Mesendoderm (in vitro differentiated cells): ENCODE measurements around the gene STAC3.
"Not testable (repeated sequence)": the region's sequence is repeated elsewhere in the genome, so short reads cannot be mapped to it uniquely, and the experiment has no call there.

Source experiments
- DNase-seq: peaks from one replicate; pipeline ENCODE4 v3.0.0; 2013
- H2AK5ac ChIP-seq: 2 replicates; pipeline ENCODE4 v1.6.1; 2013; ENCODE audit warnings: low read length, inconsistent platforms
- H2BK120ac ChIP-seq: 2 replicates; pipeline ENCODE4 v1.6.1; 2013; ENCODE audit warnings: low read depth, mild to moderate bottlenecking, low read length, moderate library complexity, mixed read lengths
- H2BK15ac ChIP-seq: replicated peaks from 2 replicates; pipeline ENCODE4 v1.6.1; 2013; ENCODE audit warnings: low read depth, mild to moderate bottlenecking, moderate library complexity
- H2BK5ac ChIP-seq: 2 replicates; pipeline ENCODE4 v1.6.1; 2013; ENCODE audit warnings: low read length, inconsistent platforms
- H3K18ac ChIP-seq: 2 replicates; pipeline ENCODE4 v1.6.1; 2013; ENCODE audit warnings: mild to moderate bottlenecking, low read length, mixed read lengths
- H3K23ac ChIP-seq: one replicate; pipeline ENCODE4 v1.6.1; 2013; ENCODE audit warnings: low read length
- H3K27ac ChIP-seq: 2 replicates; pipeline ENCODE4 v1.5.1; 2013; ENCODE audit warnings: low read depth, mild to moderate bottlenecking, inconsistent platforms, low read length, moderate library complexity
- H3K27me3 ChIP-seq: 2 replicates; pipeline ENCODE4 v1.6.1; 2013; ENCODE audit warnings: low read length, control low read depth, mild to moderate bottlenecking, inconsistent platforms; ENCODE audit not compliant: insufficient read depth, poor library complexity
- H3K36me3 ChIP-seq: 2 replicates; pipeline ENCODE4 v1.6.1; 2013; ENCODE audit warnings: low read length, inconsistent platforms; ENCODE audit not compliant: control insufficient read depth, insufficient read depth
- H3K4ac ChIP-seq: one replicate; pipeline ENCODE4 v1.6.1; 2013; ENCODE audit warnings: low read depth, mild to moderate bottlenecking, low read length, moderate library complexity
- H3K4me1 ChIP-seq: 2 replicates; pipeline ENCODE4 v1.6.1; 2013; ENCODE audit warnings: low read depth, low read length, inconsistent platforms; ENCODE audit not compliant: control insufficient read depth
- H3K4me2 ChIP-seq: 2 replicates; pipeline ENCODE4 v1.6.1; 2013; ENCODE audit warnings: low read length
- H3K4me3 ChIP-seq: 2 replicates; pipeline ENCODE4 v1.5.1; 2013; ENCODE audit warnings: mild to moderate bottlenecking, low read length
- H3K56ac ChIP-seq: one replicate; pipeline ENCODE4 v1.6.1; 2013; ENCODE audit warnings: low read length
- H3K79me1 ChIP-seq: 2 replicates; pipeline ENCODE4 v1.6.1; 2013; ENCODE audit warnings: low read length, inconsistent platforms
- H3K79me2 ChIP-seq: 2 replicates; pipeline ENCODE4 v1.6.1; 2013; ENCODE audit warnings: mild to moderate bottlenecking, low read length; ENCODE audit not compliant: control insufficient read depth, insufficient read depth
- H3K9ac ChIP-seq: 2 replicates; pipeline ENCODE4 v1.6.1; 2013; ENCODE audit warnings: low read length, inconsistent platforms
- H4K5ac ChIP-seq: one replicate; pipeline ENCODE4 v1.6.1; 2013; ENCODE audit warnings: low read length
- H4K8ac ChIP-seq: one replicate; pipeline ENCODE4 v1.6.1; 2013; ENCODE audit warnings: low read depth, mild to moderate bottlenecking, control low read depth, low read length, moderate library complexity
- WGBS: extraction: QIAGEN DNeasy Blood & Tissue Kit; methylation state at CpG from one replicate; pipeline ENCODE4 v1.1.7; 2013; ENCODE audit warnings: low lambda C conversion rate, missing lambda C conversion rate; ENCODE audit not compliant: insufficient coverage; ENCODE audit errors: extremely low coverage; 5-methylcytosine and 5-hydroxymethylcytosine counted together

The STAC3 gene

DNA sequence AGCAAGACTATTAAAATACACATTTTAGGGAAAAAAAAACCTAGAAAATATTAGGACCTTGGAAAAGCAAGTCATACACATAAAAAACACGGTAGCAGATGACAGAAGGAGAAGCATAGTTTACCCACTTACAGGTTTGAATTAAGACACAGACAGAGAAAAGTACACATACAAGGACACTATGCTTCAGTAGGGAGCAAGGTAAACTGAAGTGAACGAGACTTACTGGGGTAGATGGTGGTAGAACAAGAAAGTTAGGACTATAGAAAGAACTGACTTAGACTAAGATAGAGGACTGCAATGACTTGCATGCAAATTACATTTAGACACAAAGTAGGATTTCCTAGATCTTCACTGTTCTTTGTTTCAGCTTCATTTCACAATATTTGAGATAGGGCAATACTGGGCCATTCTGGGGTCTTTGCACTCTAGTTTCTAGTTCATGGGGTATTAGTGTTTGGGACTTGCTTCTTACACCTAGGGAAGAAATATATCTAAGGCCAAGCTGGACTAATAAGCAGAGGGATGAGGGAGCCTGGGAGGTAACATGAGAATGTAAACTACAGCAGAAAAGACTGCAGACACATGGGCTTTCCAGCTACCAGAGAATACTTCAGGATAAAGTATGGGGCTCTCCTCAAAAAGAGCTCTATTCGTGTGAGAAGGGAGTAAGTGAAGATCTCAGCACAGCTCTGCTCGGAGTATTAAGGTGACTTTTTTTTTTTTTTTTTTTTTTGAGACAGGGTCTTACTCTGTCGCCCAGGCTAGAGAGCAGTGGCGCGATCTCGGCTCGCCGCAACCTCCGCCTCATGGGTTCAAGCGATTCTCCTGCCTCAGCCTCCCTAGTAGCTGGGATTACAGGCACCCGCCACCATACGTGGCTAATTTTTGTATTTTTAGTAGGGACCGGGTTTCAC, 27.7 kb upstream of the STAC3 start:
- no peak overlapping the region for H3K4ac ChIP-seq

DNA sequence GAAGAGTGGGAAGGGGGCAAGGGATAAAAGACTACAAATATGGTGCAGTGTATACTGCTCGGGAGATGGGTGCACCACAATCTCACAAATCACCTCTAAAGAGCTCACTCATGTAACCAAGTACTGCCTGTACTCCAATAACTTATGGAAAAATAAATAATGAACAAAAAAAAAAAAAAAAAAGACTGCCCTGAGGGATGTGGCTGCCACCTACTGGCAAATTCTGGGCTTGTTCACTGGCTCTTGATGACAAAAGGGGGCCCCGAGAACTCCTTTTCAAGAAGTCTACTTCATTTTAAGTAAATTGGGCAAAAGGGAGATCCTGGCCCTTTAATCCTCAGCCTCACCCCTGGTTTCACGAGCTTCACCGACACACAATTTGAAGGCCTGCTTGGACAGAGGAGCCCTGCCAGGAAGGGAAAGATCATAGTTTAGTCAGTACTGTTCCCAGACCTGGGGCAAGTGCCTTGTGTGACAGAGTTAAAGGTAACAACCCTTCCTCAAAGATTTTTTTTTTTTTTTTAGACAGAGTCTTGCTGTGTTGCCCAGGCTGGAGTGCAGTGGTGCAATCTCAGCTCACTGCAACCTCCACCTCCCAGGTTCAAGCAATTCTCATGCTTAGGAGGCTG, 26.1 kb upstream of the STAC3 start:
- no peaks in the 10 kb centered on the region for H3K79me2 ChIP-seq
- no peak overlapping the region for H3K4me2 ChIP-seq
- no peak overlapping the region for H3K9ac ChIP-seq
- H3K79me1 ChIP-seq: no peaks in the 10 kb centered on the region
- H3K56ac ChIP-seq: no peak overlapping the region
- WGBS: no CpG with 5 or more reads among the region's 4 CpGs
- H4K5ac ChIP-seq: no peak overlapping the region
- H3K27ac ChIP-seq: no peak overlapping the region
- no peak overlapping the region for H3K23ac ChIP-seq
- no peak overlapping the region for H2AK5ac ChIP-seq
- H2BK120ac ChIP-seq: no peak overlapping the region
- H2BK5ac ChIP-seq: no peak overlapping the region
- no peak overlapping the region for H3K4ac ChIP-seq
- DNase-seq: peak; percentile 58
- no peaks in the 10 kb centered on the region for H3K27me3 ChIP-seq
- H3K18ac ChIP-seq: no peak overlapping the region
- H2BK15ac ChIP-seq: no peak overlapping the region
- H3K36me3 ChIP-seq: no peaks in the 10 kb centered on the region
- no peak overlapping the region for H3K4me3 ChIP-seq
- H4K8ac ChIP-seq: no peak overlapping the region
- H3K4me1 ChIP-seq: peaks cover 6% of the 10 kb centered on the region

More for the DNA sequence above, 27.7 kb upstream of the STAC3 start:
- no peak overlapping the region for H2BK15ac ChIP-seq
- no peak overlapping the region for H2BK120ac ChIP-seq
- H3K36me3 ChIP-seq: no peaks in the 10 kb centered on the region
- no peak overlapping the region for H3K9ac ChIP-seq
- no peak overlapping the region for H4K8ac ChIP-seq
- no peak overlapping the region for H3K4me2 ChIP-seq
- H2BK5ac ChIP-seq: no peak overlapping the region
- no peaks in the 10 kb centered on the region for H3K79me2 ChIP-seq
- H3K27ac ChIP-seq: no peak overlapping the region
- no peak overlapping the region for H3K23ac ChIP-seq
- no peak overlapping the region for H3K4me3 ChIP-seq
- H3K27me3 ChIP-seq: no peaks in the 10 kb centered on the region
- no peaks in the 10 kb centered on the region for H3K4me1 ChIP-seq
- H3K18ac ChIP-seq: no peak overlapping the region
- WGBS: no CpG with 5 or more reads among the region's 15 CpGs
- no peaks in the 10 kb centered on the region for H3K79me1 ChIP-seq
- H3K56ac ChIP-seq: no peak overlapping the region
- no peak for DNase-seq
- H4K5ac ChIP-seq: no peak overlapping the region
- no peak overlapping the region for H2AK5ac ChIP-seq

DNA sequence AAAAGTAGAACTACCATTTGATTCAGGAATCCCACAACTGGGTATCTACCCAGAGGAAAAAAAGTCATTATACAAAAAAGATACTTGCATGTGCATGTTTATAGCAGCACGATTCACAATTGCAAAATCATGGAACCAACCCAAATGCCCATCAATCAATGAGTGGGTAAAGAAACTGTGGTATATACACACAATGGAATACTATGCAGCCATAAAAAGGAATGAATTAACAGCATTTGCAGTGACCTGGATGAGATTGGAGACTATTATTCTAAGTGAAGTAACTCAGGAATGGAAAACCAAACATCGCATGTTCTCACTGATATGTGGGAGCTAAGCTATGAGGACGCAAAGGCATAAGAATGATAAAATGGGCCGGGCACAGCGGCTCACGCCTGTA, 25.2 kb upstream of the STAC3 start:
- not testable (repeated sequence) for H3K4me2 ChIP-seq, H3K18ac ChIP-seq, H4K8ac ChIP-seq, H3K23ac ChIP-seq, DNase-seq, H3K56ac ChIP-seq, H3K27me3 ChIP-seq, H3K36me3 ChIP-seq, H3K27ac ChIP-seq, H3K79me1 ChIP-seq, H2BK15ac ChIP-seq, H4K5ac ChIP-seq, H3K79me2 ChIP-seq, H3K4ac ChIP-seq, H2BK5ac ChIP-seq, H3K9ac ChIP-seq, H2AK5ac ChIP-seq, H2BK120ac ChIP-seq, H3K4me3 ChIP-seq
- WGBS: no CpG with 5 or more reads among the region's 6 CpGs
- peaks cover 11% of the 10 kb centered on the region for H3K4me1 ChIP-seq

DNA sequence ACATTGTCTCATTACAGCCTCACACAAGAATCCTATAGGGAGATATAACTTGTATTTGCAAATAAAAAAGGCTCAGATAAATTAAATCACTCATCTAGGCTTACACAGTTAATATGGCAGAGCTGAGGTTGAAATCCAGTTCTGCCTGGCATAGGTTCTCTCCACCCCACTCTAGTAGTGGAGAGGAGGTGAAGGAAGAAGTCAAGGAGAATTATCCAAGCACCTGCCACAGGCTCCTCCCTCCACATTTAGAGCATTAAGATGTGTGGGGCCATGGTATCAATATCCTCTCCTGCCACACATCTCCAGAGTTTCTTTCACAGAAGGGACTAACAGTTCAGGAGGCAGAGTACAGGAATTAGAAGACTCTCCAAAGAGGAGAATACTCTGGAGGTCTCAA, 22.5 kb upstream of the STAC3 start:
- Histone ChIP-seq H3K18ac (no peak overlapping the region), H3K56ac (no peak overlapping the region), H2BK120ac (no peak overlapping the region), H3K4me1 (peaks cover 12% of the 10 kb centered on the region), H3K36me3 (peaks cover 2% of the 10 kb centered on the region), H2BK5ac (no peak overlapping the region), H3K4ac (no peak overlapping the region), H3K79me1 (no peaks in the 10 kb centered on the region), H3K23ac (no peak overlapping the region), H3K9ac (no peak overlapping the region), H3K27ac (no peak overlapping the region), H3K27me3 (no peaks in the 10 kb centered on the region), H2BK15ac (no peak overlapping the region), H4K8ac (no peak overlapping the region), H3K4me2 (no peak overlapping the region), H2AK5ac (no peak overlapping the region), H4K5ac (no peak overlapping the region), H3K4me3 (no peak overlapping the region), H3K79me2 (no peaks in the 10 kb centered on the region)
- no peak for DNase-seq

DNA sequence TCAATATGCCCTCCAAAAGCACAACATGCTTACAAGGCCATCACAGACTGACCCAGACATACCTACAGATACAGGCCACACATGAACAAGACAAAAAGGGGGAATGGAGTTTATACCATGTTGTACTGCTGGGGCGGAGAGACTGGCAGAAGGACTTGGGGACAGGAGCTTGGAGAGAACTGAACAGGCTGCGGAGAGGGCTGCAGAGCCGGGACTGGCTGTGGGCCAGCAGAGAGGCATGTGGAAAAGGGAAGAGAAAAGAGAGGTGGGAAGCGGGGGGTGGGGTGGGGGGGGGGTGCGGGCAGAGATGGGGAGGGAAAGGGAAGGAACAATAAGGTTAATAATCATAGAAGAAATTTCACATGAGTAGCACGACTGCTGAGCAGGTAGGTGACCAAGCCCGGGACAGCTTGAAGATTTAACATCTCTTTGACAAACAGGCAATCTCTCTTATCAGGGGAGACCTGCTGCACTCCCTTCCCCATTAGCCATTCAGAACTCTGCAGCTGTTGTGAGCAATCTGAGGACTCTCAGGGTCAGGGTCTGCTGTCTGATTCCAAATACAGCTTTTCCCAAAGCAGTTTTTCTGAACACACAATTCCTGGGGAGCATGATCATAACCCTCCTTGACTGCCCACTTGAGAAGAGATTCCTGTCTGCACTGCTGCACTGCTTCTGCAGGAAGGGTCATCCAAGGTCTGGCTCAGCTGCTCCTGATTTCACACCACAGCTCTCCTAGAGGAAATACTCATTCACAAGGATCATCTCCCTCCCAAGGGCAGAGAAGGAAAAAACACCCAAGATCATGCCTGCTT, 21.6 kb upstream of the STAC3 start:
- no peak overlapping the region for H3K4me2 ChIP-seq
- peak overlapping the region; percentile 24 for H3K9ac ChIP-seq
- no peak overlapping the region for H3K4me3 ChIP-seq
- peak overlapping the region; percentile 7 for H3K27ac ChIP-seq
- H2BK120ac ChIP-seq: no peak overlapping the region
- no peak overlapping the region for H2BK15ac ChIP-seq
- H3K23ac ChIP-seq: no peak overlapping the region
- no peaks in the 10 kb centered on the region for H3K27me3 ChIP-seq
- H3K4ac ChIP-seq: no peak overlapping the region
- H3K36me3 ChIP-seq: peaks cover 2% of the 10 kb centered on the region
- H2AK5ac ChIP-seq: peak overlapping the region; percentile 43
- H4K8ac ChIP-seq: no peak overlapping the region
- H3K18ac ChIP-seq: no peak overlapping the region
- no peaks in the 10 kb centered on the region for H3K79me1 ChIP-seq
- peak overlapping the region; percentile 62 for H2BK5ac ChIP-seq
- H3K4me1 ChIP-seq: peaks cover 12% of the 10 kb centered on the region
- peak overlapping the region; percentile 47 for H4K5ac ChIP-seq
- DNase-seq: peak; percentile 44
- no peaks in the 10 kb centered on the region for H3K79me2 ChIP-seq
- WGBS: no CpG with 5 or more reads among the region's 7 CpGs
- peak overlapping the region; percentile 54 for H3K56ac ChIP-seq
